Stimulated activated CD8-positive, alpha-beta memory T cell treated with anti-CD3 and anti-CD28 coated beads, Interleukin-15, amount 100 ng/mL, for 1 hour (primary cell): Measurements from ENCODE around the gene ST6GALNAC3.
"Not testable (repeated sequence)": the region's sequence is repeated elsewhere in the genome, so short reads cannot be mapped to it uniquely, and the experiment has no call there.

ENCODE experiments used
- DNase-seq: peaks from one replicate; pipeline ENCODE4 v3.0.0-alpha.2; 2020; ENCODE audit warnings: low read depth

The ST6GALNAC3 gene

DNA sequence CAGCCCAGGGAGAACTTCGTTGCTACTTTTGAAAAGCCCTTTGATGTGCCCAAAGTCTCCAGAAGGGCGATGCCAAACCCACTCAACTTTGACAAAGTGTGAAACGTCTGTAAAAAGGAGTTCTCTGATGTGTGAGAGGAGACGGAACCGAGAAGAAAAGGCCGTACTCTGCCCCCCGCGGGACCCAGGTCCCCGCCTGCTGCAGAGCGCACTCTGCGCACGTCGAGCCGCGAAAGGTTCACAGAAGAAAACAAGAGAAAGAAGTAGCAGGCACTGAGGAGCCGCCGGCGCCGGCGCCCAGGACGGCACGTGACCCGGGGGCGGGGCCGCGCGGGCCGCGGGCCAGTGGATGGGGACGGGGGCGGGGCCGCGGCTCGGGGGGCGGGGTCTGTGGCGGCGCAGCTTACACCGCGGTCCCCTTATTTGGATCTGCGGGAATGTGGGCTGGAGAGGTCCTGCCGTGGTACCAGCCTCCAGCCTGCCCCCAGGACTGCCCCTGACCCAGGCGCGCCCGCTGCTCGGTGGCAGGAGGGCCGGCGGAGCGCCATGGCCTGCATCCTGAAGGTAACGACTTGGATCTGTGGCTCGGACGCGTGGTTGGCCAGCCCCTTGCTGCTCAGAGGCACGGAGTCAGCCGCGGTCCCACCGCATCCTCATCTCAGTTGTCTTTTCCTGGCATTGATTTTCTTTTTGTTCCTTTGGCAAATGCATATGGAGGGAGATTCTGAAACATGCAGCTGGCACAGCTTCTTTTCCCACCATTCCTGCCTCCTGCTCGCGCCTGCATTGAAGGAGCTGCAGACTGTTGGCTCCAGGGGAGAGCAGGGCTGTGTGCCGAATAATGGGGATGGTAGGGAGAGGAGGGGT lies at the start of gene ST6GALNAC3:
Gene ST6GALNAC3, plus strand, starts transcription at position 426 of the 867 bp plus-strand sequence.
- peak; percentile 35 for DNase-seq

GRCh38 chr1:76027341-76027740 lies 47.2 kb upstream of the ST6GALNAC3 start:
- no peak for DNase-seq

- DNase-seq: no peak
These were observed 45.2 kb upstream of the ST6GALNAC3 start for GRCh38 chr1:76029331-76029730.

- no peak for DNase-seq
These were observed 43.0 kb upstream of the ST6GALNAC3 start for GRCh38 chr1:76031496-76031895.

GRCh38 chr1:76033800-76034475 lies 40.6 kb upstream of the ST6GALNAC3 start:
- DNase-seq: no peak

- DNase-seq: no peak
These were observed 39.5 kb upstream of the ST6GALNAC3 start for GRCh38 chr1:76035053-76035452.

- DNase-seq: no peak
These were observed 37.2 kb upstream of the ST6GALNAC3 start for GRCh38 chr1:76037324-76037723.

- no peak for DNase-seq
These were observed 36.1 kb upstream of the ST6GALNAC3 start for GRCh38 chr1:76038287-76039004.

GRCh38 chr1:76046149-76046548 lies 28.4 kb upstream of the ST6GALNAC3 start:
- no peak for DNase-seq

DNA sequence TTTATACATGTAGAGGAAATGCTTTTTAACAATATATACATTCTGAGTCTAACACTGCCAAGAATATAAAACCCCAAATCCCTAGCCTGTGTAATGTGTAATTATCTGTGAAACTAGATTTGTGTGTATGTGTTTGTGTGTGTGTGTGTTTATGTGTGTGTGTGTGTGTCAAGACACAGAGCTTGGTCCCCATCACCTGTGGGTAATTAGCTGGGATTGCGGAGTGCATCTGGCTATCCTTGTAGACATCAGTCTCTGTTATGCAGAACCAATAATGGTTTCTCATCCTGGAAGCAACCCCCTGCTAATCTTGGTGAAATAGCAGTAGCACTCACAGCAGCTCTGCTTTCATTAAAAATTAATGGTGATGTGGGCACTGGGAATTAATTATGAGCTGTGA lies 26.3 kb upstream of the ST6GALNAC3 start:
- DNase-seq: no peak

DNA sequence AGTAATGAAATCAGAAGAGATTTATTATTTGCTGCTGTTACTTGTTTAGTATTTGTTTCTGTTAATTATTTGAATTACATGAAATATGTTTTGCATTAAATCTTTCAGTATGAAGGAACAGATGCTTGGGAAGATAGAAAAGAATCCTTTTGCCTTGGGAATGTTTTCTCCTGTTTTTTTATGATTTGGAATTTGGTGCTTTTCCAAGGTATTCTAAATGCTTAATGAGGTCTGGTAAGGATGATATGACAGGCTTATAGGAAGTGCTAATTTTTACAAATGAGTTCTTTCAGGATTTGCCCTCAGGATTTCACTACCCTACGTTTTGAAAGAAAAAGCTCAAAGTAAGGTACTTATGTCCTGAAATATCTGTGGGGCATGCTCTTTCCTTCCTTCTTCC lies 25.6 kb upstream of the ST6GALNAC3 start:
- no peak for DNase-seq

DNA sequence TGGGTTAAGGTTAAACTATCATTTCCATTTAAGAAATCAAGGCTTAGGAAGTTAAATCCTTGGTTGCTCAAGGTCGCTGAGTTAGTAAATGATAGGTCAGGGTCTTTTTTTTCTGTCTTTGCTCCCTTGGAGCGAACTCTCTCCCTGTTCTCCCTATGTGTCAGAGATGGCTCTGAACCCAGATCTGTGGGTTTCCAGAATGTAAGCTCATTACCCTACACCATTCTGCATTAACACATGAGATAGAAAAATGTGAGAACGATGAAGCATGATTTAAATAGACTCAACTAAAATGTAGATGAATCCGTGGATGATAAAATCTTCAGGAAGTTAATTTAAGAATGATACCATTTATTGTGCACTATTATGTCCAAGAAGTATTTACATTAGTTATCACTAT lies 25.0 kb upstream of the ST6GALNAC3 start:
- DNase-seq: no peak

DNA sequence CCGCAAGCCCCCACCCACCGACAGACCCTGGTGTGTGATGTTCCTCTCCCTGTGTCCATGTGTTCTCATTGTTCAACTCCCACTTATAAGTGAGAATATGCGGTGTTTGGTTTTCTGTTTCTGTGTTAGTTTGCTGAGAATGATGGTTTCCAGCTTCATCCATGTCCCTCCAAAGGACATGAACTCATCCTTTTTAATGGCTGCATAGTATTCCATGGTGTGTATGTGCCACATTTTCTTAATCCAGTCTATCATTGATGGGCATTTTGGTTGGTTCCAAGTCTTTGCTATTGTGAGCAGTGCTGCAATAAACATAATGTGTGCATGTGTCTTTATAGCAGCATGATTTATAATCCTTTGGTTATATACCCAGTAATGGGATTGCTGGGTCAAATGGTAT lies 24.5 kb upstream of the ST6GALNAC3 start:
- not testable (repeated sequence) for DNase-seq

DNA sequence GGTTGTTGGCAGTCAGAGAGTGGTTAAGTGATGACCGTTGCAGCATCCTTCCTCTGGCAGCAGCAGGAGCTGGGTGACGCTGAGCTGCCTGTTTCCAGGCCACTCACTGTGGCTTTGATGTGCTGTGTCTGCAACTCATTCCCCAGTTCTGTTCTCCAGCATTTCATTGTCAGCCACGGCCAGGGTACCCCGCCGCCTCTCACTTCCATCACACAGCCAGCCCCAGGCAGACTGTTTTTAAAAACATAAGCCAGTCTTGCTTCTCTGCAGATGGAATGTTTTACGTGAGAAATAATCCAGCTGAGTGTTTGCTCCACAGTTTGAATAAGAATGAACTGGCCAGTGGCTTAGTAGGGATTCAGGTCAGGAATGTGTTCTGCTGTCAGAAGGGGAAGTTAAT lies 21.5 kb upstream of the ST6GALNAC3 start:
- DNase-seq: no peak

DNA sequence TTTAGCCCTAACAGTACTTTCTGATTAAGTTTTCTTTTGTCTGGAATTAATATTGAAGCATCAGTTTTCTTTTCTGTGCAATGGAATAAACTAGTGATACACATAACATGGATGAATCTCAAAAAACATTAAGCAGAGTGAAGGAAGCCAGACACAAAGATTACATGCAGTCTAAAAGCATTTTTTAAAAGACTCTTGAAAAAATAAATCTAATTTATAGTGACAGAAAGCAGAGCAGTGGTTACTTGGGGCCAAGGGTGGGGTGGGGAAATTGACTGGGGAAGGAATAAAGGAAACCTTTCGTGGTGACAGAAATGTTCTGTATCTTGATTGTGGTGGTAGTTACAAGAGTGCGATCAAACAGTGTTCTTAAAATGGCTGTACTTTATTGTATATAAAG lies 20.2 kb upstream of the ST6GALNAC3 start:
- DNase-seq: no peak

- no peak for DNase-seq
These were observed 18.6 kb upstream of the ST6GALNAC3 start for GRCh38 chr1:76055987-76056386.

DNA sequence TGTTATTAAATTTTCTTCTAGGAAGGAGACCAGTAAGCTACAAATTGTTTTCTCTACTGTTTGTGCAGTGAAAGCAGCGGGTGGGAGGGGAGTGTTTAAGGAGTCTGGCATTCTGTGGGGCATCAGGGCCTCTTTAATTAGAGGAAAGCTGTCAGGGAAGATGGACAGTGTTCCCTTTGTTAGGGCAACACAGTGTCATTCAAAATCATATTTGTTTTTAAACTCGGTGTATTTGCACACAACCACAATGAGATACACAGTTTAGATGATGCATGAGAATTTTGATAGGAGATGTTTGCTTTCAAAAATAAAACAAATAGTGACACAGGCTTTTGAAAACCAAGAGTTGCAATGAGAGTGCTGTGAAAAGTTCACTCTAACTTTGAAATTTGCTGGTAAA lies 15.1 kb upstream of the ST6GALNAC3 start:
- no peak for DNase-seq

DNA sequence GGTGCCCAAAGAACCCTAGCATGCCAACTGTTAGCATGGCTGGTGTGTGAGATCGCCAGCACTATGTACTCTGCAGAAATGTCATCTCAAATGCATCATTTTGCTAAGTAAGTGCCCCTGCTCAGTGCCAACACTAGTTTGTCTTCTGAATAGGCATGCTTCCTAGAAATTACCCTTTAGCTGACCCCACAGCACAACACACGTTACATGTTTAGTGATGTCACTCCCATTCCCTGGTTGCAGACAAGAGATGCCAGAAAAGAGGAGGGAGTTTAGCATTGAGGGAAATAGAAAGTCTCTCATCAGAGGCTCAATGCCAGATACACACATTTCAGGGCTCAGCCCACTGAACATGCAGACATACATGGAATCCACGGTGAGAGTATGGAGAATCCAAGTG lies 9.3 kb upstream of the ST6GALNAC3 start:
- no peak for DNase-seq

GRCh38 chr1:76066394-76066793 lies 8.2 kb upstream of the ST6GALNAC3 start:
- DNase-seq: no peak

DNA sequence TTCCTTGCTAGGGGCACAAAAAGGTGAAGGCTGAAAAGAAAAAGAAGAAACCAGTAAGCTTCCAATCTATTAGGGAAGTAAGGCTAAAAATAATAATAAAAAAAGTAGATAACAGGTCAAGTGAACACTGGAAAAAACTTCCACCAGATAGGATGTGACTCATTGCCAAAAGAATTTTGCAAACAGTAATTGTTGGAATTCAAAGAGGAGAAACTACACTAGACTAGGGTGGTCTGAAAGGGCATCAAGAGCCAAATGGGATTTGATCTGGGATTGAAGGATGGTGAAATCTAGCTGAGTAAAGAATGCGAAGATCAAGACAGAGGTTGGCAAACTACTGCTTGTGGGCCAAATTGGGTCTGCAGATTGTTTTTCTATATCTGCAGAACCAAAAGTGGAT lies 6.0 kb upstream of the ST6GALNAC3 start:
- DNase-seq: no peak

DNA sequence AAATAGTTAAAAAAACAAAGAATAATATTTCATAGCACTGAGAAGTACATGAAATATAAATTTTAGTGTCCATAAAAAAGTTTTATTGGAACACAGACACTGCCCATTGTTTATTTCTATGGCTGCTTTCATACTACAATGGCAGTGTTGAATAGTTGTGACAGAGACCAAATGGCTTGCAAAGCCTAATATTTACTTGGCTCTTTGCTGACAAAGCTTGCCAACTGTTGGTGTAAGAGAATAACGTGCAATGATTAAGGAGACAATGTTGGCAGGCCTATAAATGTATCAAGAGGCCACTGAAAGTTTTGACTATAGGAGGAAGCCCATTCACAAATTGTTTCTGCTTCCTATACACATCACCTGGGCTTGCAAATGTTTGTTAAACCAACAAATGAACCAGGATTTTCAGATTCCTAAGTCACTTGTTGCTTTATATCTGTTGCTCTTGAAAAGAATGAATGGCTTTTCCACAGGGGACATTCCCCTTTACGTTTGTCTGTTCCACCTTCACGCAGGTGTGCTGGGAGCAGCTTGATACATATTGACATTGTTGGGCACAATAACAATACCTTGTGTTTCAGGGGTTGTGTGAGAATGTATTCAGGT lies 5.5 kb upstream of the ST6GALNAC3 start:
- DNase-seq: no peak

- no peak for DNase-seq
These were observed 4.0 kb upstream of the ST6GALNAC3 start for GRCh38 chr1:76070538-76070937.
